SW480 (cell line): ENCODE measurements around the gene TGFB1.
"Not testable (repeated sequence)": the region's sequence is repeated elsewhere in the genome, so short reads cannot be mapped to it uniquely, and the experiment has no call there.

Experiments used
- DNase-seq: peaks from one replicate; pipeline ENCODE4 v3.0.0-alpha.2; 2016; ENCODE audit warnings: low spot score

Gene TGFB1

GRCh38 chr19:41300555-41300954 is 53.2 kb downstream of the TGFB1 start:
- DNase-seq = no peak

GRCh38 chr19:41299755-41300089 is 54.0 kb downstream of the TGFB1 start:
- peak; percentile 70 for DNase-seq

DNA sequence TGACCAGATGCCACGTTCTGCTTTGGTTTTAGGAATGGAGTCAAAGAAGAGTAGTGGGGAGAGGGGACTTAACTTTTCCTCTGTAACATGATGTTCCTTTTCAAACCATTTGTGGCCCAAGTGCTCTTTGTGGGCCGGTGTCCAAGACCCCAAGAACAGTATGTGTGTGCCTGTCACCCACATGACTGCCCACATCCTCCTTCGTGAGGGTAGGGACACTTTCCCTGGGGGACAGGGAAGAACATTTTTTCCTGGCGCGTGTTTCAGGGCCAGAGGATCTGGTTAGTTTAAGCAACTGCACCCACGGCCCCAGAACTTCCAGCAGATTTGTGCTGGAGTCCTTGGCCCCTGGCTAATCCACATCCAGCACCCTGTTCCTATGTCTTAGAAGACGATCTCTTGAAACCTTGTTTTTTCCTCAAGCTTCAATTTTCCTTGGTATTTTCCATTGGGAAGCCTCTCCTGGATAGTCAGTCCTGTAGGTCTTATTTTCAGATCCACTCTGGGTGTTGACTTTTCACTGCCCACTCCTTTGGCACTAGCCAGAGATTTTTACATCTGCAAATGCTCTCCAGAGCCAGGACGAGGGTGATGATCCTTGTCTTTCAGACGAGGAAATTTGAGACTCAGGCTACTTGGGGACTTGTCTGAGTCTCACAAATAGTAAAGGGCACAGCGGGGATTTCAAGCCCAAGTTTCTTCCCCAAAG is 54.5 kb downstream of the TGFB1 start:
- DNase-seq = no peak

DNA sequence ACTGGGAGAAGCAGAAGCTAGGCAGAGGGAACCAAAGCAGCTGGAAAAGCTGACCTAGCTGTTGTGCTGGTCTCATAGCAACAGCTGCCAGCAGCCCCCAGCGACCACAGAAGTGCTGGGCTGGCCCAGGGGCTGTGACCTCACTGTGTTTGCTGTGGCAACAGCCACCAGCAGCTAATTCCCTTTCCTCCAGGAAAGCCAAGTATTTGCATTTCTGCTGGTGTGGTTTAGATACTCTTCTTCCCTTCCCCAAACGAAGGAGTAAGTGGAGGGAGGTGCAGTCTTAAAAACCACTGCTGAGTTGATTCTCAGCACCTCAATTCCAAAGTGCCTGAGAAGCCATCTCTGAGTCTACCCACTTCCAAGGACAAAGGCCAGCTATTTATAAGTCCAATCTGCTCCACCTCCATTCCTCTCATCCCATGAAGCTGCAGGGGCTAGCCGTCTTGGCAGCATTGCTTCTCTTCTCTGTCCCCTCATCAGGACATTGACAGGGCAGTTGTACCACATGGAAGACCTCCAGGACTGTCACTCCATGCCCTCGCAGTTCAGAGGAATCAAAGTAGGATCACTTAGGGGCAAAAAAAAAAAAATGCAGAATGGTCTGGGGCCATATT is 55.3 kb downstream of the TGFB1 start:
- no peak for DNase-seq

- DNase-seq = no peak
Observed at GRCh38 chr19:41297628-41298347, 55.9 kb downstream of the TGFB1 start.

DNA sequence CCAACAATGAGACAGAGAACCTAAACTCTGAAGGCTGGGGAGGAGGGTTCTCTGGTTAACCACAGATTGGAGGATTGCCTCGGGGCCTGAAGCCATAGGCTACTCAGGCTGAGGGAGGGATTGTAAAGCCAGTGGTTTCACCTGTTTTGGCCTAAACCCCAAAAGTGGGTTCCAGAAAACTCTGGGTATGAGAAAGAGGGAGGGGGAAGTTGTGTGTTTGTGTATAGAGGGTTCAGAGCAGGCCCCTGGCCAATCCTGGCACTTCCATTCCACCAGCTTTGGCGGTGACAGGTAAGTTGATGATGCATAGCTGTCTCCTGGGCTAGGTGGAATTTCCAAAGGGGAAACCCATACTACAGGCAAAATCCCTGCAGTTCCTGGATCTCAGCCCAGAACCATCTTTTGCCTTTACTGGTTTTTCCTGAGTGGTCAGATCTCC is 57.3 kb downstream of the TGFB1 start:
- no peak for DNase-seq

GRCh38 chr19:41295499-41295898 is 58.2 kb downstream of the TGFB1 start:
- DNase-seq = no peak

DNA sequence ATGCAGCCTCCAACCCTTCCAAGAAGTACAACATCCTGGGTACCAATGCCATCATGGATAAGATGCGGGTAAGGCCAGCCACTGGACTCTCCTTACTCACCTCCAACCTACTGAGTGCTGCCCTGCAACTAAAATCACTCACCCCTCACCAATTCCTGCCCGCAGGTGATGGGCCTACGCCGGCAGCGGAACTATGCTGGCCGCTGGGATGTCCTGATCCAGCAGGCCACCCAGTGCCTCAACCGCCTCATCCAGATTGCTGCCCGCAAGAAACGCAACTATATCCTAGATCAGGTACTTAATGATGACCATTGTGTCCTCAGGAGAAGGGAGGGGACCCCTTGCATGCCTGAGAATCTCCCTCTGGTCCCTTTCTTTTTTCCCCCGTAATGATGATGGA is 59.3 kb downstream of the TGFB1 start:
- no peak for DNase-seq

- not testable (repeated sequence) for DNase-seq
Observed at GRCh38 chr19:41289814-41290213, 63.9 kb downstream of the TGFB1 start.

- DNase-seq = no peak
Observed at GRCh38 chr19:41288673-41289530, 64.8 kb downstream of the TGFB1 start.
